Neural cell (in vitro differentiated cells): ENCODE measurements around the gene CHKB. TPM values are rescaled to one million over a fixed set of nuclear protein-coding genes. Genes with fewer than 3 reads are reported as not detected.

ENCODE experiments used
- H2AFZ ChIP-seq: fragments of 200-600, 300-800 bp; sonication (generic), shearing (Covaris generic); 2 replicates; pipeline ENCODE4 v1.6.0; 2014; ENCODE audit warnings: low read depth, mild to moderate bottlenecking, antibody characterized with exemption, low read length, moderate library complexity
- H3F3A ChIP-seq: fragments of 200-600 bp; shearing (Covaris generic); 2 replicates; pipeline ENCODE4 v1.6.1; 2016; ENCODE audit warnings: mild to moderate bottlenecking, moderate library complexity, mixed read lengths, antibody characterized with exemption, low read length; ENCODE audit not compliant: insufficient read depth, poor library complexity, severe bottlenecking
- H3K27ac ChIP-seq: fragments of 200-600, 300-800 bp; sonication (generic), shearing (Covaris generic); 2 replicates; pipeline ENCODE4 v1.5.1; 2014; ENCODE audit warnings: mild to moderate bottlenecking, low read length, moderate library complexity
- H3K27me3 ChIP-seq: fragments of 300-800, 200-600 bp; sonication (generic), shearing (Covaris generic); 2 replicates; pipeline ENCODE4 v1.6.0; 2014; ENCODE audit warnings: mild to moderate bottlenecking, low read depth, low read length, moderate library complexity; ENCODE audit not compliant: insufficient read depth
- H3K36me3 ChIP-seq: fragments of 300-800, 200-600 bp; sonication (generic), shearing (Covaris generic); 2 replicates; pipeline ENCODE4 v1.5.1; 2014; ENCODE audit warnings: mild to moderate bottlenecking, antibody characterized with exemption, low read length, moderate library complexity; ENCODE audit not compliant: insufficient read depth
- H3K4me2 ChIP-seq: fragments of 300-800, 200-600 bp; sonication (generic), shearing (Covaris generic); 2 replicates; pipeline ENCODE4 v1.6.0; 2014; ENCODE audit warnings: mild to moderate bottlenecking, low read length
- H3K4me3 ChIP-seq: fragments of 300-800, 200-600 bp; sonication (generic), shearing (Covaris generic); 2 replicates; pipeline ENCODE4 v1.5.1; 2014; ENCODE audit warnings: mild to moderate bottlenecking, low read length, moderate library complexity
- H3K79me2 ChIP-seq: fragments of 200-600 bp; shearing (Covaris generic); replicated peaks from 2 replicates; pipeline ENCODE4 v1.6.0; 2014; ENCODE audit warnings: mild to moderate bottlenecking, low read length, moderate library complexity; ENCODE audit not compliant: insufficient read depth
- H3K9ac ChIP-seq: fragments of 300-800, 200-600 bp; sonication (generic), shearing (Covaris generic); 2 replicates; pipeline ENCODE4 v1.6.1; 2016; ENCODE audit warnings: mild to moderate bottlenecking, low read length, mixed read lengths
- H3K9me2 ChIP-seq: fragments of 200-600 bp; shearing (Covaris generic); 2 replicates; pipeline ENCODE4 v1.6.1; 2016; ENCODE audit warnings: mild to moderate bottlenecking, low read length, mixed read lengths; ENCODE audit not compliant: insufficient read depth
- H3K9me3 ChIP-seq: fragments of 200-600, 300-800 bp; sonication (generic), shearing (Covaris generic); 2 replicates; pipeline ENCODE4 v1.6.1; 2016; ENCODE audit warnings: mild to moderate bottlenecking, mixed run types, low read length, moderate library complexity, mixed read lengths
- H4K20me1 ChIP-seq: fragments of 200-600 bp; shearing (Covaris generic); 2 replicates; pipeline ENCODE4 v1.6.1; 2016; ENCODE audit warnings: mild to moderate bottlenecking, mixed run types; ENCODE audit not compliant: insufficient read depth
- EP300 ChIP-seq: fragments of 450-650 bp; conservative IDR thresholded peaks from 2 replicates; pipeline ENCODE4 v1.6.1; 2014; ENCODE audit warnings: antibody characterized with exemption, mild to moderate bottlenecking, moderate library complexity; ENCODE audit not compliant: poor library complexity, severe bottlenecking
- EZH2 ChIP-seq: fragments of 200-600, 300-800 bp; shearing (Covaris generic), sonication (generic); IDR thresholded peaks from 2 replicates; pipeline ENCODE4 v1.6.1; 2014; ENCODE audit warnings: antibody characterized with exemption, low read length, borderline replicate concordance, mild to moderate bottlenecking; ENCODE audit not compliant: insufficient read depth, poor library complexity, severe bottlenecking
- MXI1 ChIP-seq: fragments of 450-650 bp; conservative IDR thresholded peaks from 2 replicates; pipeline ENCODE4 v1.6.1; 2014; ENCODE audit warnings: antibody characterized with exemption, mild to moderate bottlenecking; ENCODE audit not compliant: poor library complexity, severe bottlenecking
- POLR2AphosphoS5 ChIP-seq: IDR thresholded peaks from 2 replicates; pipeline ENCODE4 v1.6.1; 2012
- RAD21 ChIP-seq: fragments of 450-650 bp; conservative IDR thresholded peaks from 2 replicates; pipeline ENCODE4 v1.6.1; 2014; ENCODE audit warnings: antibody characterized with exemption, mild to moderate bottlenecking, moderate library complexity
- SMC3 ChIP-seq: fragments of 450-650 bp; conservative IDR thresholded peaks from 2 replicates; pipeline ENCODE4 v1.6.1; 2014; ENCODE audit warnings: antibody characterized with exemption, mild to moderate bottlenecking, moderate library complexity; ENCODE audit not compliant: poor library complexity
- TAF1 ChIP-seq: IDR thresholded peaks from 2 replicates; pipeline ENCODE4 v1.6.1; 2012; ENCODE audit warnings: low read depth
- polyA plus RNA-seq: library from polyadenylated mRNA; depleted of rRNA; stranded (reverse); fragments of >200 nt; gene quantifications from 2 replicates; pipeline ENCODE4 v1.2.3, GENCODE V29; 2014
- TF ChIP-seq, protein P1 (sequence below): IDR thresholded peaks from 2 replicates; pipeline ENCODE4 v1.6.1; 2012; ENCODE audit warnings: borderline replicate concordance
- TF ChIP-seq, protein P2 (sequence below): fragments of 450-650 bp; IDR thresholded peaks from 2 replicates; pipeline ENCODE4 v1.5.1; 2014; ENCODE audit warnings: antibody characterized with exemption, mild to moderate bottlenecking, moderate library complexity; ENCODE audit not compliant: poor library complexity, severe bottlenecking

Gene CHKB
- polyA plus RNA-seq, 1 donor from 2014 or later = 173 TPM

DNA sequence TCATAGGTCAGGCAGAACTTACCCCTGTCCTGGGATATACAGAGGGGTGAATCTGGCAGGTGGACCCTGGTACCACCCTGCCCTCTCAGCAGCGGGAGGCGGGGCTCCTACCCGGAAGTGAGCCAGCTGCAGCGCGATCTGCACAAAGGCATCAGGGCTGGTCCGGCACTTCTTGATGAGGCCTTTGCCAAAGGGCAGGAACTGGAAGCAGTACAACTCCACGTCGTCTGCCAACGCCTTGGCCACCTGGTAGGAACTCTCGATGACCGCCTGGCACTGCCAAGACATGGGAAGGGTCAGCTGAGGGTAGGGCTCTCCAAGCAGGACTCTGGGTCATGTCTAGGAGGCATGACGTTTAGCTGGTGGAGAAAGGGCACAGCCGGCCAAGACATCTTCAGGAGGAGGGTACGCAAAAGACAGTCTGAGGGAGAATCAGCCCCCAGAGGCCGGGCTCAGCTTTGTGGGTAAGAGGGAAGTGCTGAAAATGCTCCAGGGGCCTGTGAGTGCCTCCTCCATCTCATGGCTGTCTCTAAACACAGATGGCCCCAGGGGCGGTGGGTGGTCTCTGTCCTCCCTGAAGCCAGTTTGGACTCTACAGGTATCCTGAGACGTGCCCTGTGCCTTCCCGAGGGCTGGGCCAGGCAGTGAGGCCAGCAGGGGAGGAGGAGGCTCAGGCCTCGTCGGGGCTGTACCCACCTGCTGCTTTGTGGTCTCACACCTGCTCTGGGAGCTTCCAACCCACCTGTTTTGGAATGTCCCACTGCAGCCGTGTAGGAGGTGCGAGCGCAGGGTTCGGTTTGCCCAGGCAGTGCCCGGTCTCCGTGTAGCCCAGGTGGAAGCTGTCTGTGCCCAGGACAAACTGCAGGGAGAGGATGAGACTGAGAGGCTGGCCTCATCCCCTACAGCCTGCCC, 11.1 kb downstream of the CHKB start:
- Histone ChIP-seq H3K4me2 (no peak overlapping the region), H3K4me3 (no peak overlapping the region), H3K27me3 (no peaks in the 10 kb centered on the region), H3K9me3 (no peaks in the 10 kb centered on the region), H3K36me3 (peaks cover 4% of the 10 kb centered on the region), H2AFZ (no peak overlapping the region), H3K9me2 (no peaks in the 10 kb centered on the region), H4K20me1 (no peaks in the 10 kb centered on the region), H3F3A (no peaks in the 10 kb centered on the region), H3K9ac (no peak overlapping the region), H3K79me2 (no peaks in the 10 kb centered on the region), H3K27ac (no peak overlapping the region)
- TF ChIP-seq EP300 = no peak

DNA sequence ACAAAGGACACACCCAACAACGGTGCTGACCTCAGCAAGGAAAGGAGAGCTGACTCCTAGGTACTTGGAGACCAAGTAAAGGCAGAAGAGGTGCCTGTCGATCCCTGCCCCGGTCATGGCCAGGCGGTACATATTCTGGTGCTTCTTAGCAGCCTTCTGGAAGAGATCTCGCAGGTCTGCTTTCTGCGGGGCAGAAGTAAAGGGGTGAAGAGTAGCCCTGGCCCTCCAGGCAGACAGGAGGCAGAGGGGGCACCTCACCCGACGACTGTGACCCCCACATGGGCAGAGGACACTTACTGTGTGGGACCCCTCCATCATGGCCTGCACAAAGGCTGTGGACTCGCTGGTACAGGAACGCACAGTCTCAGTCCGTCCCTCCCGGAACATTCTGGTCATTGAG, 11.8 kb downstream of the CHKB start:
- Histone ChIP-seq H3K4me2 (no peak overlapping the region), H2AFZ (no peak overlapping the region), H3K9ac (no peak overlapping the region), H3K27me3 (no peaks in the 10 kb centered on the region), H3K79me2 (no peaks in the 10 kb centered on the region), H3K36me3 (peaks cover 4% of the 10 kb centered on the region), H3K9me3 (no peaks in the 10 kb centered on the region), H3K4me3 (no peak overlapping the region), H3K9me2 (no peaks in the 10 kb centered on the region), H3K27ac (no peak overlapping the region), H3F3A (no peaks in the 10 kb centered on the region), H4K20me1 (no peaks in the 10 kb centered on the region)
- no peak for TF ChIP-seq EZH2
- no peak for TF ChIP-seq POLR2AphosphoS5
- TF ChIP-seq MXI1 = no peak
- no peak for TF ChIP-seq SMC3

DNA sequence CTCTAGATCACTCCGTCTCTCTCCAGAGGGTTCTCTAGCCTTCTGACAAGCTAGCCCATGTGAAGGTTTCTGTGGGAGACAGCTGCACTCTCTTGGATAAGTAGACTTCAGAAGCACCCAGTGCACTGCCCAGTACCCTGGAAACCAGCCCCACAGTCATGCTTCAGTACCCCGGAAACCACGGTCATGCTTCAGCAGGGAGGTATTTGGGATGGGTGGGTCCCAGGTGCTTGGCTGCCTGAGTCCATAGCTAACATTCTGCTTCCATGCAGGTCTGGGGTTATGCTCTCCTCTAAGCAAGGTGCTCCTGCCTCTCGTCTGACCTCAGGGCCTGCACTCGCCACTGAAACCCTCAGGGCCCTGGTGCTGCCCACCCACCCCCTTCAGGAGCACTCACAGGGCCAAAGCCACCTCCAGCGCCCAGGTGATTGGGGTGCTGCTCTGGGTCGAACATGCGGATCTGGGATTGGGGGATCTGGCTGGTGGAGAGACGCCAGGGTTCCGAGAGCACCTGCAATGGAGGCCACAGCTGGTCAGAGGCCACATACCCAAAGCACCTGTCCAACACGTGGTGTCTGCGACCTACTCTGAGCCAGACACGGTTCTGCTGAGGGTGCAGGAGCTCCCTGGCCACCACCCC, 12.6 kb downstream of the CHKB start:
- no peaks in the 10 kb centered on the region for H3K79me2 ChIP-seq
- no peaks in the 10 kb centered on the region for H3K9me2 ChIP-seq

More for the DNA sequence above, 12.6 kb downstream of the CHKB start:
- H3K9ac ChIP-seq = no peak overlapping the region
- no peaks in the 10 kb centered on the region for H3K27me3 ChIP-seq
- H2AFZ ChIP-seq = no peak overlapping the region
- H4K20me1 ChIP-seq = no peaks in the 10 kb centered on the region
- TF ChIP-seq SMC3 (no peak), POLR2AphosphoS5 (no peak), MXI1 (no peak), EZH2 (no peak), TAF1 (no peak), RAD21 (no peak), EP300 (no peak)
- TF ChIP-seq, protein P1, sequence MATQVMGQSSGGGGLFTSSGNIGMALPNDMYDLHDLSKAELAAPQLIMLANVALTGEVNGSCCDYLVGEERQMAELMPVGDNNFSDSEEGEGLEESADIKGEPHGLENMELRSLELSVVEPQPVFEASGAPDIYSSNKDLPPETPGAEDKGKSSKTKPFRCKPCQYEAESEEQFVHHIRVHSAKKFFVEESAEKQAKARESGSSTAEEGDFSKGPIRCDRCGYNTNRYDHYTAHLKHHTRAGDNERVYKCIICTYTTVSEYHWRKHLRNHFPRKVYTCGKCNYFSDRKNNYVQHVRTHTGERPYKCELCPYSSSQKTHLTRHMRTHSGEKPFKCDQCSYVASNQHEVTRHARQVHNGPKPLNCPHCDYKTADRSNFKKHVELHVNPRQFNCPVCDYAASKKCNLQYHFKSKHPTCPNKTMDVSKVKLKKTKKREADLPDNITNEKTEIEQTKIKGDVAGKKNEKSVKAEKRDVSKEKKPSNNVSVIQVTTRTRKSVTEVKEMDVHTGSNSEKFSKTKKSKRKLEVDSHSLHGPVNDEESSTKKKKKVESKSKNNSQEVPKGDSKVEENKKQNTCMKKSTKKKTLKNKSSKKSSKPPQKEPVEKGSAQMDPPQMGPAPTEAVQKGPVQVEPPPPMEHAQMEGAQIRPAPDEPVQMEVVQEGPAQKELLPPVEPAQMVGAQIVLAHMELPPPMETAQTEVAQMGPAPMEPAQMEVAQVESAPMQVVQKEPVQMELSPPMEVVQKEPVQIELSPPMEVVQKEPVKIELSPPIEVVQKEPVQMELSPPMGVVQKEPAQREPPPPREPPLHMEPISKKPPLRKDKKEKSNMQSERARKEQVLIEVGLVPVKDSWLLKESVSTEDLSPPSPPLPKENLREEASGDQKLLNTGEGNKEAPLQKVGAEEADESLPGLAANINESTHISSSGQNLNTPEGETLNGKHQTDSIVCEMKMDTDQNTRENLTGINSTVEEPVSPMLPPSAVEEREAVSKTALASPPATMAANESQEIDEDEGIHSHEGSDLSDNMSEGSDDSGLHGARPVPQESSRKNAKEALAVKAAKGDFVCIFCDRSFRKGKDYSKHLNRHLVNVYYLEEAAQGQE = no peak
- TF ChIP-seq, protein P2, sequence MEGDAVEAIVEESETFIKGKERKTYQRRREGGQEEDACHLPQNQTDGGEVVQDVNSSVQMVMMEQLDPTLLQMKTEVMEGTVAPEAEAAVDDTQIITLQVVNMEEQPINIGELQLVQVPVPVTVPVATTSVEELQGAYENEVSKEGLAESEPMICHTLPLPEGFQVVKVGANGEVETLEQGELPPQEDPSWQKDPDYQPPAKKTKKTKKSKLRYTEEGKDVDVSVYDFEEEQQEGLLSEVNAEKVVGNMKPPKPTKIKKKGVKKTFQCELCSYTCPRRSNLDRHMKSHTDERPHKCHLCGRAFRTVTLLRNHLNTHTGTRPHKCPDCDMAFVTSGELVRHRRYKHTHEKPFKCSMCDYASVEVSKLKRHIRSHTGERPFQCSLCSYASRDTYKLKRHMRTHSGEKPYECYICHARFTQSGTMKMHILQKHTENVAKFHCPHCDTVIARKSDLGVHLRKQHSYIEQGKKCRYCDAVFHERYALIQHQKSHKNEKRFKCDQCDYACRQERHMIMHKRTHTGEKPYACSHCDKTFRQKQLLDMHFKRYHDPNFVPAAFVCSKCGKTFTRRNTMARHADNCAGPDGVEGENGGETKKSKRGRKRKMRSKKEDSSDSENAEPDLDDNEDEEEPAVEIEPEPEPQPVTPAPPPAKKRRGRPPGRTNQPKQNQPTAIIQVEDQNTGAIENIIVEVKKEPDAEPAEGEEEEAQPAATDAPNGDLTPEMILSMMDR = no peak
- H3K4me3 ChIP-seq = no peak overlapping the region
- no peaks in the 10 kb centered on the region for H3F3A ChIP-seq
- H3K4me2 ChIP-seq = no peak overlapping the region
- no peaks in the 10 kb centered on the region for H3K9me3 ChIP-seq
- no peak overlapping the region for H3K27ac ChIP-seq
- H3K36me3 ChIP-seq = peaks cover 4% of the 10 kb centered on the region
